ENCODE data around the gene CCDC167. TPM values are rescaled to one million over a fixed set of nuclear protein-coding genes. Genes with fewer than 3 reads are reported as not detected.

The CCDC167 gene
- total and polyA plus RNA-seq, 2 of the 8 experiments (the other 6 are each of a cell fraction or from before 2014, with no cell fraction given): 11.0 to 26.5 TPM

GRCh38 chr6:37435373-37435772 lies 64.3 kb downstream of the CCDC167 start:
- Histone ChIP-seq H2BK20ac (ENCODE audit: low read length) (no peak overlapping the region), H2BK15ac (ENCODE audit: low read length) (no peak overlapping the region), H3K27ac (ENCODE audit: low read depth, low read length) (no peak overlapping the region), H3K36me3 (ENCODE audit: control insufficient read depth in 2 of 4, insufficient read depth in 4 of 4, low read length in 3 of 4) (peaks cover 7 to 23% (median 9%) of the 10 kb centered on the region in 4 experiments; a peak in 5 of 8 replicates), H4K8ac (ENCODE audit: extremely low read depth, insufficient read depth, low read length) (no peak overlapping the region), H3K4me2 (ENCODE audit: insufficient read depth in 1 of 2, low read depth in 2 of 2, low read length in 2 of 2) (no peak overlapping the region), H4K91ac (replicated peaks; ENCODE audit: insufficient read length, low read length) (no peak overlapping the region), H3K56ac (replicated peaks; ENCODE audit: insufficient read length, low read depth, low read length) (no peak overlapping the region), H3K27me3 (replicated peaks in 1 of 4; ENCODE audit: control insufficient read depth in 3 of 4, extremely low read depth in 1 of 4, insufficient read depth in 3 of 4, low read length in 3 of 4) (no peaks in the 10 kb centered on the region), H2BK5ac (ENCODE audit: low read depth, low read length) (no peak overlapping the region), H3K79me1 (ENCODE audit: low read depth, low read length) (peaks cover 8% of the 10 kb centered on the region), H2AK5ac (ENCODE audit: low read depth, low read length) (no peak overlapping the region), H3K9ac (replicated peaks in 1 of 4; ENCODE audit: extremely low read depth in 1 of 4, low read depth in 3 of 4, low read length in 3 of 4) (no peak overlapping the region), H3K9me3 (ENCODE audit: insufficient read depth in 2 of 2, low read depth in 1 of 2, low read length in 1 of 2) (no peaks in the 10 kb centered on the region), H2AFZ (ENCODE audit: low read length) (no peak overlapping the region), H3K79me2 (ENCODE audit: control insufficient read depth in 1 of 2, insufficient read depth in 2 of 2, low read length in 2 of 2) (peaks cover 0 to 25% of the 10 kb centered on the region in 2 experiments; a peak in 2 of 4 replicates), H3K4me3 (ENCODE audit: extremely low read depth in 1 of 4, insufficient read depth in 2 of 4, low read depth in 3 of 4, low read length in 4 of 4) (no peak overlapping the region), H4K20me1 (replicated peaks in 1 of 2; ENCODE audit: control insufficient read depth in 1 of 2, insufficient read depth in 2 of 2, low read length in 2 of 2) (no peaks in the 10 kb centered on the region), H3K4me1 (replicated peaks in 1 of 4; ENCODE audit: control insufficient read depth in 3 of 4, insufficient read depth in 4 of 4, low read length in 3 of 4) (peaks cover 0 to 12% (median 3%) of the 10 kb centered on the region in 4 experiments; a peak in 4 of 7 replicates), H3K4ac (replicated peaks; ENCODE audit: insufficient read length, low read depth, low read length) (no peak overlapping the region), H3K23me2 (ENCODE audit: low read depth, low read length) (peaks cover 11% of the 10 kb centered on the region), H3K23ac (ENCODE audit: insufficient read length) (no peak overlapping the region), H2BK12ac (ENCODE audit: low read depth, low read length) (no peak overlapping the region), H2BK120ac (replicated peaks; ENCODE audit: low read depth, low read length) (no peak overlapping the region), H3K14ac (ENCODE audit: insufficient read length) (no peak overlapping the region), H4K5ac (ENCODE audit: insufficient read length, low read depth, low read length) (no peak overlapping the region), H3K18ac (ENCODE audit: extremely low read depth, low read length) (no peak overlapping the region)
- 88% methylated on average over 4 of the region's 4 CpGs; no CpG with 5 or more reads in 1 of the 2 experiments for WGBS, 2 experiments (ENCODE audit: extremely low coverage in 1 of 2, insufficient coverage in 1 of 2, insufficient read length in 1 of 2, insufficient replicate concordance in 2 of 2, low coverage in 1 of 2, low lambda C conversion rate in 2 of 2, missing lambda C conversion rate in 1 of 2)
- no peak for DNase-seq (ENCODE audit: low read depth in 1 of 2, low spot score in 2 of 2)
- ChIA-PET CTCF (ENCODE audit: partially characterized antibody) (interaction anchor here (0.6 to 3.1 kb wide), 7 partner anchors 16 to 258 kb away, joined by 3 to 10 read pairs (median 3); no protein-coding TSS in a partner anchor), POLR2A (ENCODE audit: partially characterized antibody) (interaction anchor here (1.1 kb wide), 1 partner anchor 37 kb away, joined by 3 read pairs; no protein-coding TSS in a partner anchor)
- no peak for FAIRE-seq
- TF ChIP-seq RFX5 (IDR thresholded peaks at IDR 0.05; ENCODE audit: borderline replicate concordance, low read depth, low read length) (no peak), ASH2L (IDR thresholded peaks at IDR 0.05; ENCODE audit: low read length) (no peak), RNF2 (IDR thresholded peaks at IDR 0.05; ENCODE audit: borderline replicate concordance, low read depth, low read length, missing control alignments, poor library complexity, severe bottlenecking) (no peak)
